Osteoblast (primary cell): ENCODE results near the gene LMOD3. TPM values are rescaled to one million over a fixed set of nuclear protein-coding genes. Genes with fewer than 3 reads are reported as not detected.

Experiments used
- DNase-seq: peaks from one replicate; pipeline ENCODE4 v3.0.0; 2011; ENCODE audit warnings: low spot score, mixed read lengths; ENCODE audit not compliant: insufficient read length; ENCODE audit errors: missing footprints
- H2AFZ ChIP-seq: 2 replicates; pipeline ENCODE4 v1.6.0; 2011; ENCODE audit warnings: mild to moderate bottlenecking, low read length
- H3K27ac ChIP-seq: 2 replicates; pipeline ENCODE4 v1.5.1; 2011; ENCODE audit warnings: mild to moderate bottlenecking, low read depth, low read length, moderate library complexity
- H3K27me3 ChIP-seq: 2 replicates; pipeline ENCODE4 v1.6.0; 2012; ENCODE audit warnings: mild to moderate bottlenecking, control low read depth, inconsistent platforms, low read length, moderate library complexity; ENCODE audit not compliant: insufficient read depth
- H3K36me3 ChIP-seq: 2 replicates; pipeline ENCODE4 v1.5.1; 2011; ENCODE audit warnings: mild to moderate bottlenecking, low read length, control low read depth, moderate library complexity; ENCODE audit not compliant: insufficient read depth
- H3K4me1 ChIP-seq: 2 replicates; pipeline ENCODE4 v1.5.1; 2011; ENCODE audit warnings: mild to moderate bottlenecking, low read length, control low read depth, moderate library complexity; ENCODE audit not compliant: insufficient read depth
- H3K4me2 ChIP-seq: 2 replicates; pipeline ENCODE4 v1.6.0; 2011; ENCODE audit warnings: mild to moderate bottlenecking, low read length; ENCODE audit not compliant: insufficient read depth
- H3K4me3 ChIP-seq: fragments of 200-600 bp; sonication (generic); 3 replicates; pipeline ENCODE4 v1.5.1; 2012; ENCODE audit warnings: mild to moderate bottlenecking, low read length, inconsistent platforms; ENCODE audit not compliant: insufficient read depth
- H3K79me2 ChIP-seq: 2 replicates; pipeline ENCODE4 v1.6.0; 2012; ENCODE audit warnings: mild to moderate bottlenecking, low read length, control low read depth, inconsistent platforms; ENCODE audit not compliant: insufficient read depth
- H3K9me3 ChIP-seq: 2 replicates; pipeline ENCODE4 v1.5.1; 2011; ENCODE audit warnings: low read depth, low read length, control low read depth
- H4K20me1 ChIP-seq: 2 replicates; pipeline ENCODE4 v1.6.0; 2012; ENCODE audit warnings: mild to moderate bottlenecking, low read length, control low read depth; ENCODE audit not compliant: insufficient read depth
- CTCF ChIP-seq: IDR thresholded peaks from 2 replicates; pipeline ENCODE4 v1.5.1; 2011; ENCODE audit warnings: mild to moderate bottlenecking, low read depth, low read length, moderate library complexity; ENCODE audit errors: extremely low read depth
- total RNA-seq: library from RNA; depleted of rRNA; stranded (reverse); fragments of >200 nt; gene quantifications from 2 replicates; pipeline ENCODE4 v1.2.3, GENCODE V29; 2012

The LMOD3 gene
- total RNA-seq, 1 donor, result not detected

- peaks cover 2% of the 10 kb centered on the region for H3K27me3 ChIP-seq
- no peaks in the 10 kb centered on the region for H3K36me3 ChIP-seq
- H2AFZ ChIP-seq, result no peak overlapping the region
- H3K4me1 ChIP-seq, result peaks cover 17% of the 10 kb centered on the region
- H3K9me3 ChIP-seq, result no peaks in the 10 kb centered on the region
- H3K27ac ChIP-seq, result no peak overlapping the region
- no peak for TF ChIP-seq CTCF
- H3K79me2 ChIP-seq, result no peaks in the 10 kb centered on the region
- H3K4me2 ChIP-seq, result no peak overlapping the region
- no peaks in the 10 kb centered on the region for H4K20me1 ChIP-seq
- H3K4me3 ChIP-seq, result no peak overlapping the region
- no peak for DNase-seq
Measured at GRCh38 chr3:69118555-69118954, 3.8 kb downstream of the LMOD3 start.

DNA sequence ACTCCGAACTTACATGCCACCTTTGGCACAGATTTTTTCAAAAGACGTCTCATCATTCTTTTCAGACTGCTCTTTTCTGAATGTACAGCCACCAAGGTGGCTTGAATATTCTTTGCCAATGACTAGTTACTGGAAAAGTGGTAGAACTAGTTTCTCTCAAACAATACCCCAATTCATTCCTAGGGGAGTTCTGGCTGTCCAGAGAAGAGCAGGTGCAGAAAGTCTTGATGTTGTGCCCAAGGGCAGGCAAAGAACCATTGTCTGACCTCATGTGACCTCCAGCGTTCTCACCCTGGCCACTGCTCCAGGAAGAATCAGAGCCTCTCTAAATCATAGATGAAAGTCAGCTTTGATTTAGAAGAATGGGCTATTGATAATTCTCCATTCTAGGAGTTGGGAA is 5.5 kb downstream of the LMOD3 start:
- no peaks in the 10 kb centered on the region for H3K27me3 ChIP-seq
- H3K27ac ChIP-seq, result no peak overlapping the region
- H3K36me3 ChIP-seq, result no peaks in the 10 kb centered on the region
- no peak overlapping the region for H3K4me2 ChIP-seq
- no peaks in the 10 kb centered on the region for H4K20me1 ChIP-seq
- H2AFZ ChIP-seq, result no peak overlapping the region
- H3K79me2 ChIP-seq, result no peaks in the 10 kb centered on the region
- no peak for TF ChIP-seq CTCF
- peak; percentile 26 for DNase-seq
- H3K4me1 ChIP-seq, result peaks cover 31% of the 10 kb centered on the region
- no peak overlapping the region for H3K4me3 ChIP-seq
- H3K9me3 ChIP-seq, result no peaks in the 10 kb centered on the region

DNA sequence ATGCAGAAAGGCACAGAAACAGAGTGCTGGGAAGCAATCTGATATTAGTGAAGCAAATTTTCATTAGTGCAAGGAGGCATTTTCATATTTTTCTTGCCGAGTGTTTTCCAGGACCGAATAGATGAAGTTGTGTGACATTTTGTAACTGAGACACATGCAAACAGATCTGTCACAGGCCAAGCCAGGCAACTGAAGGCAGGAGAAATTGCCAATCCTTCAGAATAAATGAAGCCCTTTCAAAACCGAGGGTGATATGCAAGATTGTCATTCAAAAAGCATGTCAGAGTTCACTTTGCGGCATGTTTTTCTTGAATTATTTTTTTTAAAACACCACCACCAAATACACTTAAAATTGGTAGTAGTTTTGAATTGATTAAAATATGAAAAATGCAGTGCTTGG is 6.2 kb downstream of the LMOD3 start:
- Histone ChIP-seq H3K4me3 (no peak overlapping the region), H3K4me1 (peaks cover 33% of the 10 kb centered on the region), H3K4me2 (peak overlapping the region; percentile 17)

GRCh38 chr3:69115731-69116130 is 6.7 kb downstream of the LMOD3 start:
- peaks cover 37% of the 10 kb centered on the region for H3K4me1 ChIP-seq
- no peak for TF ChIP-seq CTCF
- H3K4me3 ChIP-seq, result no peak overlapping the region
- H3K36me3 ChIP-seq, result no peaks in the 10 kb centered on the region
- no peaks in the 10 kb centered on the region for H3K9me3 ChIP-seq
- H3K79me2 ChIP-seq, result no peaks in the 10 kb centered on the region
- H4K20me1 ChIP-seq, result no peaks in the 10 kb centered on the region
- DNase-seq, result peak; percentile 45
- H2AFZ ChIP-seq, result no peak overlapping the region
- H3K27ac ChIP-seq, result no peak overlapping the region
- H3K27me3 ChIP-seq, result no peaks in the 10 kb centered on the region
- H3K4me2 ChIP-seq, result peak overlapping the region; percentile 17

More for the DNA sequence above, 6.2 kb downstream of the LMOD3 start:
- no peaks in the 10 kb centered on the region for H4K20me1 ChIP-seq
- H3K9me3 ChIP-seq, result no peaks in the 10 kb centered on the region
- no peaks in the 10 kb centered on the region for H3K36me3 ChIP-seq
- no peak overlapping the region for H3K27ac ChIP-seq
- no peaks in the 10 kb centered on the region for H3K27me3 ChIP-seq
- H3K79me2 ChIP-seq, result no peaks in the 10 kb centered on the region
- no peak overlapping the region for H2AFZ ChIP-seq
- TF ChIP-seq CTCF, result no peak
- no peak for DNase-seq
